ENCODE results near the gene ANKRD40.

DNA sequence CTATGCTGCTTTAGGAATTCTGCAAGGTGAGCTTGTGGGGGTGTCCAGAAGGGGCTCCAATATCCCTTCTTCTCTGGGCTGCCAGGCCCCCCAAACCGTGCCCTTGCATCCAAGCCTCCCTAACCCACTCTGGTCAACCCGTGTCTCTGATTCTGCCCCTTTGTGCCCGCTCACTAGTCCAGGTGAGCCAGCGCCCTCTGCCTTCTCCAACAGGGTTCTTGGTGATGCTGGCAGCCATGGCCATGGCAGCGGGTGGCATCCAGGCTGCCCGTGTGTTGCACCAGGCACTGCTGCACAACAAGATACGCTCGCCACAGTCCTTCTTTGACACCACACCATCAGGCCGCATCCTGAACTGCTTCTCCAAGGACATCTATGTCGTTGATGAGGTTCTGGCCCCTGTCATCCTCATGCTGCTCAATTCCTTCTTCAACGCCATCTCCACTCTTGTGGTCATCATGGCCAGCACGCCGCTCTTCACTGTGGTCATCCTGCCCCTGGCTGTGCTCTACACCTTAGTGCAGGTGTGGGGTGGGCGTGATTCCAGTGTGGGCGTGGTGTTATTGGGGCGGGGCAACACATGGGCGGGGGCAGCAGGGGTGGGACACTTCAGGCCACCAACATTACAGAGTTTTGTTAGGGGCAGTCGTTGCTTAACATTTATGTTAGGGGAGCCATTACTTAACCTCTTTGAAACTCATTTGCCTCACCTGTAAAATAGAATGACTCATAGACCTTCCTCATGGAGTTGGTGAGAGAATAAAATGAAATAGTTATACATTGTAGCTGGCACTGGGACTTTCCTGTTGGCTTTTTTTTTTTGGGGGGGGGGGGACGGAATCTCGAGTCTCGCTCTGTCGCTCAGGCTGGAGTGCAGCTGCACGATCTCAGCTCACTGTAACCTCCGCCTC, 31.4 kb downstream of the ANKRD40 start:
- TF ChIP-seq, protein P1, sequence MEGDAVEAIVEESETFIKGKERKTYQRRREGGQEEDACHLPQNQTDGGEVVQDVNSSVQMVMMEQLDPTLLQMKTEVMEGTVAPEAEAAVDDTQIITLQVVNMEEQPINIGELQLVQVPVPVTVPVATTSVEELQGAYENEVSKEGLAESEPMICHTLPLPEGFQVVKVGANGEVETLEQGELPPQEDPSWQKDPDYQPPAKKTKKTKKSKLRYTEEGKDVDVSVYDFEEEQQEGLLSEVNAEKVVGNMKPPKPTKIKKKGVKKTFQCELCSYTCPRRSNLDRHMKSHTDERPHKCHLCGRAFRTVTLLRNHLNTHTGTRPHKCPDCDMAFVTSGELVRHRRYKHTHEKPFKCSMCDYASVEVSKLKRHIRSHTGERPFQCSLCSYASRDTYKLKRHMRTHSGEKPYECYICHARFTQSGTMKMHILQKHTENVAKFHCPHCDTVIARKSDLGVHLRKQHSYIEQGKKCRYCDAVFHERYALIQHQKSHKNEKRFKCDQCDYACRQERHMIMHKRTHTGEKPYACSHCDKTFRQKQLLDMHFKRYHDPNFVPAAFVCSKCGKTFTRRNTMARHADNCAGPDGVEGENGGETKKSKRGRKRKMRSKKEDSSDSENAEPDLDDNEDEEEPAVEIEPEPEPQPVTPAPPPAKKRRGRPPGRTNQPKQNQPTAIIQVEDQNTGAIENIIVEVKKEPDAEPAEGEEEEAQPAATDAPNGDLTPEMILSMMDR (IDR thresholded peaks at IDR 0.05): no peak
- TF ChIP-seq TCF7 (CRISPR knock-in tag; IDR thresholded peaks at IDR 0.05; ENCODE audit: low read depth) (no peak), SOX15 (CRISPR knock-in tag; IDR thresholded peaks at IDR 0.05) (no peak)
- TF ChIP-seq, protein P2, sequence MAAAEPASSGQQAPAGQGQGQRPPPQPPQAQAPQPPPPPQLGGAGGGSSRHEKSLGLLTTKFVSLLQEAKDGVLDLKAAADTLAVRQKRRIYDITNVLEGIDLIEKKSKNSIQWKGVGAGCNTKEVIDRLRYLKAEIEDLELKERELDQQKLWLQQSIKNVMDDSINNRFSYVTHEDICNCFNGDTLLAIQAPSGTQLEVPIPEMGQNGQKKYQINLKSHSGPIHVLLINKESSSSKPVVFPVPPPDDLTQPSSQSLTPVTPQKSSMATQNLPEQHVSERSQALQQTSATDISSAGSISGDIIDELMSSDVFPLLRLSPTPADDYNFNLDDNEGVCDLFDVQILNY (CRISPR knock-in tag; IDR thresholded peaks at IDR 0.05): no peak
